CD4-positive, alpha-beta T cell treated with Interferon alpha-2 for 1 hour (primary cell): ENCODE measurements around the gene DGKI.

Experiments used
- DNase-seq, 2 donors: peaks; one replicate each; pipeline ENCODE4 v3.0.0-alpha.2; 2020 to 2022

Gene DGKI

GRCh38 chr7:137846827-137847567 lies at the start of gene DGKI:
Gene DGKI (minus strand): TSS chr7:137846974.
- no peak for DNase-seq

- DNase-seq = no peak
These were observed 48.8 kb upstream of the DGKI start for GRCh38 chr7:137895301-137896221.

GRCh38 chr7:137893143-137893742 lies 46.5 kb upstream of the DGKI start:
- DNase-seq = no peak

GRCh38 chr7:137891016-137891655 lies 44.4 kb upstream of the DGKI start:
- no peak for DNase-seq

GRCh38 chr7:137890449-137890921 lies 43.7 kb upstream of the DGKI start:
- DNase-seq = no peak

- no peak for DNase-seq
These were observed 41.5 kb upstream of the DGKI start for GRCh38 chr7:137888241-137888640.

GRCh38 chr7:137886746-137887145 lies 40.0 kb upstream of the DGKI start:
- DNase-seq = no peak

- no peak for DNase-seq
These were observed 39.5 kb upstream of the DGKI start for GRCh38 chr7:137886281-137886680.

GRCh38 chr7:137885678-137886077 lies 38.9 kb upstream of the DGKI start:
- DNase-seq = no peak

- no peak for DNase-seq
These were observed 36.0 kb upstream of the DGKI start for GRCh38 chr7:137882806-137883205.

GRCh38 chr7:137882261-137882668 lies 35.5 kb upstream of the DGKI start:
- DNase-seq = no peak

- DNase-seq = no peak
These were observed 35.0 kb upstream of the DGKI start for GRCh38 chr7:137881607-137882260.

- no peak for DNase-seq
These were observed 33.7 kb upstream of the DGKI start for GRCh38 chr7:137880432-137880831.

- no peak for DNase-seq
These were observed 32.8 kb upstream of the DGKI start for GRCh38 chr7:137879357-137880158.

- no peak for DNase-seq
These were observed 31.7 kb upstream of the DGKI start for GRCh38 chr7:137878333-137878961.

GRCh38 chr7:137877027-137877675 lies 30.4 kb upstream of the DGKI start:
- DNase-seq = no peak

- no peak for DNase-seq
These were observed 29.0 kb upstream of the DGKI start for GRCh38 chr7:137875746-137876145.

GRCh38 chr7:137873979-137874777 lies 27.4 kb upstream of the DGKI start:
- DNase-seq = no peak

- no peak for DNase-seq
These were observed 26.8 kb upstream of the DGKI start for GRCh38 chr7:137873524-137873923.
